ENCODE data around the gene FCF1.

DNA sequence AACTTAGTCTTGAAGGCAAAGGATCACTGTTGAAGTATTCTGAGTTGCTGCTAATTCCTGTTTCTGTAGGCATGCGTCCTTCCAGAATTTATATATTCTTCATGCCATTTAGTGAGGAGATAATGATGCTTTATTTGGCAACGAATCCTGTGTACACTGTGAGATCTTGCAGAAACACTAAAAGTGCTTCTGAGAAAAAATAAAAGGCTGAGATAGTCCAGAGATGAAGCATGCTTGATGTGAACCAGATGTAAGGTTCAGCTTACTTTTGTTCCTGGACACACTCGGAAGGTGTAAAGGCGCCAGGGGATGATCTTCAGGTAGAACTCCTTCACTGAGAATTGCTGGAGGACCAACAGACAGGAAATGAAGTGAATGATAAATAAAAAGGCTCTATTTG, 39.2 kb upstream of the FCF1 start:
- TF ChIP-seq, protein P1, sequence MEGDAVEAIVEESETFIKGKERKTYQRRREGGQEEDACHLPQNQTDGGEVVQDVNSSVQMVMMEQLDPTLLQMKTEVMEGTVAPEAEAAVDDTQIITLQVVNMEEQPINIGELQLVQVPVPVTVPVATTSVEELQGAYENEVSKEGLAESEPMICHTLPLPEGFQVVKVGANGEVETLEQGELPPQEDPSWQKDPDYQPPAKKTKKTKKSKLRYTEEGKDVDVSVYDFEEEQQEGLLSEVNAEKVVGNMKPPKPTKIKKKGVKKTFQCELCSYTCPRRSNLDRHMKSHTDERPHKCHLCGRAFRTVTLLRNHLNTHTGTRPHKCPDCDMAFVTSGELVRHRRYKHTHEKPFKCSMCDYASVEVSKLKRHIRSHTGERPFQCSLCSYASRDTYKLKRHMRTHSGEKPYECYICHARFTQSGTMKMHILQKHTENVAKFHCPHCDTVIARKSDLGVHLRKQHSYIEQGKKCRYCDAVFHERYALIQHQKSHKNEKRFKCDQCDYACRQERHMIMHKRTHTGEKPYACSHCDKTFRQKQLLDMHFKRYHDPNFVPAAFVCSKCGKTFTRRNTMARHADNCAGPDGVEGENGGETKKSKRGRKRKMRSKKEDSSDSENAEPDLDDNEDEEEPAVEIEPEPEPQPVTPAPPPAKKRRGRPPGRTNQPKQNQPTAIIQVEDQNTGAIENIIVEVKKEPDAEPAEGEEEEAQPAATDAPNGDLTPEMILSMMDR (IDR thresholded peaks at IDR 0.05) = no peak
- no peak for TF ChIP-seq ZFX (IDR thresholded peaks at IDR 0.05; ENCODE audit: borderline replicate concordance)

Data from 22Rv1 (cell line).